ENCODE results near the gene KCNH6.

KCNH6 gene

GRCh38 chr17:63537001-63537400, 13.8 kb downstream of the KCNH6 start (continued):
- no peak for TF ChIP-seq TSHZ2 (CRISPR knock-in tag; IDR thresholded peaks at IDR 0.05)

- no peak for TF ChIP-seq CSDC2 (CRISPR knock-in tag; IDR thresholded peaks at IDR 0.05)
- no peak for TF ChIP-seq SNAI2 (CRISPR knock-in tag; IDR thresholded peaks at IDR 0.05)
- no peak for TF ChIP-seq ZFP30 (CRISPR knock-in tag; IDR thresholded peaks at IDR 0.05)
- no peak for TF ChIP-seq TOX (CRISPR knock-in tag; IDR thresholded peaks at IDR 0.05; ENCODE audit: borderline replicate concordance)
- no peak for TF ChIP-seq RARB (CRISPR knock-in tag; IDR thresholded peaks at IDR 0.05)
- TF ChIP-seq OSR1 (CRISPR knock-in tag; IDR thresholded peaks at IDR 0.05) = no peak
- TF ChIP-seq ISL1 (CRISPR knock-in tag; IDR thresholded peaks at IDR 0.05) = no peak
- TF ChIP-seq ZC3H10 (CRISPR knock-in tag; IDR thresholded peaks at IDR 0.05) = no peak
- peak; percentile 40 for ATAC-seq
These were observed 15.0 kb downstream of the KCNH6 start for GRCh38 chr17:63537991-63538692.

- ATAC-seq = no peak
- TF ChIP-seq TSHZ2 (CRISPR knock-in tag; IDR thresholded peaks at IDR 0.05) (no peak), CSDC2 (CRISPR knock-in tag; IDR thresholded peaks at IDR 0.05) (no peak), ZNF8 (CRISPR knock-in tag; IDR thresholded peaks at IDR 0.05) (no peak), TCF4 (CRISPR knock-in tag; IDR thresholded peaks at IDR 0.05; ENCODE audit: borderline replicate concordance) (no peak), PATZ1 (CRISPR knock-in tag; IDR thresholded peaks at IDR 0.05; ENCODE audit: borderline replicate concordance) (no peak)
These were observed 15.8 kb downstream of the KCNH6 start for GRCh38 chr17:63538693-63539595.

GRCh38 chr17:63540590-63540989, 17.4 kb downstream of the KCNH6 start:
- no peak for ATAC-seq
- TF ChIP-seq ZFP30 (CRISPR knock-in tag; IDR thresholded peaks at IDR 0.05) = no peak
- TF ChIP-seq SNAI2 (CRISPR knock-in tag; IDR thresholded peaks at IDR 0.05) = no peak
- no peak for TF ChIP-seq CSRNP3 (CRISPR knock-in tag; IDR thresholded peaks at IDR 0.05)
- no peak for TF ChIP-seq ZNF70 (CRISPR knock-in tag; IDR thresholded peaks at IDR 0.05)
- no peak for TF ChIP-seq TCF4 (CRISPR knock-in tag; IDR thresholded peaks at IDR 0.05; ENCODE audit: borderline replicate concordance)
- TF ChIP-seq TOX (CRISPR knock-in tag; IDR thresholded peaks at IDR 0.05; ENCODE audit: borderline replicate concordance) = no peak
- no peak for TF ChIP-seq ZC3H10 (CRISPR knock-in tag; IDR thresholded peaks at IDR 0.05)
- TF ChIP-seq POU6F1 (CRISPR knock-in tag; IDR thresholded peaks at IDR 0.05; ENCODE audit: borderline replicate concordance, low read depth) = no peak
- no peak for TF ChIP-seq ARNTL (CRISPR knock-in tag; IDR thresholded peaks at IDR 0.05; ENCODE audit: borderline replicate concordance, low read depth)
- no peak for TF ChIP-seq ESRRG (CRISPR knock-in tag; IDR thresholded peaks at IDR 0.05)
- TF ChIP-seq PATZ1 (CRISPR knock-in tag; IDR thresholded peaks at IDR 0.05; ENCODE audit: borderline replicate concordance) = no peak
- TF ChIP-seq GLIS3 (CRISPR knock-in tag; IDR thresholded peaks at IDR 0.05) = no peak
- TF ChIP-seq ISL1 (CRISPR knock-in tag; IDR thresholded peaks at IDR 0.05) = no peak
- no peak for TF ChIP-seq ZNF565 (CRISPR knock-in tag; conservative IDR thresholded peaks at IDR 0.05; ENCODE audit: low read depth)
- TF ChIP-seq BACH2 (CRISPR knock-in tag; IDR thresholded peaks at IDR 0.05; ENCODE audit: borderline replicate concordance) = no peak
- TF ChIP-seq CSDC2 (CRISPR knock-in tag; IDR thresholded peaks at IDR 0.05) = no peak

All from SK-N-SH treated with all-trans-retinoic acid at 6 μM for 48 hours (cell line).